Measurements from ENCODE around the gene SDK1.
"Not testable (repeated sequence)": the region's sequence is repeated elsewhere in the genome, so short reads cannot be mapped to it uniquely, and the experiment has no call there.

The SDK1 gene

GRCh38 chr7:4234498-4234855 is 933.4 kb downstream of the SDK1 start:
- H3K27ac ChIP-seq, result no peak overlapping the region
- TF ChIP-seq ZFX (IDR thresholded peaks at IDR 0.05) (no peak), CTCF (conservative IDR thresholded peaks at IDR 0.05) (no peak)

GRCh38 chr7:4234886-4235285 is 933.8 kb downstream of the SDK1 start:
- no peak overlapping the region for H3K27ac ChIP-seq
- no peak for TF ChIP-seq ZFX (IDR thresholded peaks at IDR 0.05)
- no peak for TF ChIP-seq CTCF (conservative IDR thresholded peaks at IDR 0.05)

GRCh38 chr7:4235596-4235995 is 934.5 kb downstream of the SDK1 start:
- no peak for TF ChIP-seq ZFX (IDR thresholded peaks at IDR 0.05)
- no peak for TF ChIP-seq CTCF (conservative IDR thresholded peaks at IDR 0.05)
- no peak overlapping the region for H3K27ac ChIP-seq

GRCh38 chr7:4236389-4236788 is 935.3 kb downstream of the SDK1 start:
- no peak for TF ChIP-seq ZFX (IDR thresholded peaks at IDR 0.05)
- no peak for TF ChIP-seq CTCF (conservative IDR thresholded peaks at IDR 0.05)
- no peak overlapping the region for H3K27ac ChIP-seq

GRCh38 chr7:4236873-4237272 is 935.8 kb downstream of the SDK1 start:
- H3K27ac ChIP-seq, result not testable (repeated sequence)

- H3K27ac ChIP-seq, result no peak overlapping the region
- TF ChIP-seq CTCF (conservative IDR thresholded peaks at IDR 0.05) (no peak), ZFX (IDR thresholded peaks at IDR 0.05) (no peak)
Observed at GRCh38 chr7:4237296-4238235, 936.5 kb downstream of the SDK1 start.

- no peak overlapping the region for H3K27ac ChIP-seq
Observed at GRCh38 chr7:4238861-4239260, 937.8 kb downstream of the SDK1 start.

More at GRCh38 chr7:4238861-4239260, 937.8 kb downstream of the SDK1 start:
- no peak for TF ChIP-seq ZFX (IDR thresholded peaks at IDR 0.05)
- no peak for TF ChIP-seq CTCF (conservative IDR thresholded peaks at IDR 0.05)
